PC-3 (cell line): ENCODE measurements around the gene CHD2.

Experiments
- EZH2 ChIP-seq: fragments of 300-600 bp; sonication (generic); IDR thresholded peaks from one replicate; pipeline ENCODE4 v1.6.1; 2017; ENCODE audit warnings: antibody characterized with exemption, mild to moderate bottlenecking, low read length; ENCODE audit not compliant: unreplicated experiment
- EZH2phosphoT487 ChIP-seq: fragments of 300-600 bp; sonication (generic); IDR thresholded peaks from 2 replicates; pipeline ENCODE4 v1.6.1; 2018; ENCODE audit warnings: mild to moderate bottlenecking, antibody characterized with exemption, low read length, borderline replicate concordance
- TF ChIP-seq, protein P1 (sequence below): fragments of 300-600 bp; sonication (generic); conservative IDR thresholded peaks from 2 replicates; pipeline ENCODE4 v1.5.1; 2017; ENCODE audit warnings: antibody characterized with exemption, low read depth, mild to moderate bottlenecking, low read length

DNA sequence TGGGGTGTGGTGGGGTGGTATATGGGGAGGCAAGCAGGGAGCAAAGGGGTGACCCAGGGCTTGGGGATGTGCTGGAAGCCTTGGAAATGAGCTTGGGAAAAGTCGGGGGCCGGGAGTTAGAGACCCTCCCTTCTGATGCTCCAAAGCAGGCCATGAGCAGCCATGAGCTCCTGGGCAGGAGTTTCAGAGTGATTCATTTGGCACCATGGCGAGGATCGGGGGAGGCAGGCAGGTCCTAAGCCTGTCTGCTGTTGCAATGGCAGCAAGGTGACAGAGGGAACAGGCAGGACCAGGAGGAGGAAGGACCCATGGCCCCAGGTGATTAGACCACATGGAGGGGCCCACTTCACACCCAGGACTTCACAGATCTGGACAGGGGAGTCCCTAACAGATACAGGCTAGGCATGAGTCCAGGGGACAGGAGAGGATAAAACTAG is 167.5 kb downstream of the CHD2 start:
- TF ChIP-seq, protein P1, sequence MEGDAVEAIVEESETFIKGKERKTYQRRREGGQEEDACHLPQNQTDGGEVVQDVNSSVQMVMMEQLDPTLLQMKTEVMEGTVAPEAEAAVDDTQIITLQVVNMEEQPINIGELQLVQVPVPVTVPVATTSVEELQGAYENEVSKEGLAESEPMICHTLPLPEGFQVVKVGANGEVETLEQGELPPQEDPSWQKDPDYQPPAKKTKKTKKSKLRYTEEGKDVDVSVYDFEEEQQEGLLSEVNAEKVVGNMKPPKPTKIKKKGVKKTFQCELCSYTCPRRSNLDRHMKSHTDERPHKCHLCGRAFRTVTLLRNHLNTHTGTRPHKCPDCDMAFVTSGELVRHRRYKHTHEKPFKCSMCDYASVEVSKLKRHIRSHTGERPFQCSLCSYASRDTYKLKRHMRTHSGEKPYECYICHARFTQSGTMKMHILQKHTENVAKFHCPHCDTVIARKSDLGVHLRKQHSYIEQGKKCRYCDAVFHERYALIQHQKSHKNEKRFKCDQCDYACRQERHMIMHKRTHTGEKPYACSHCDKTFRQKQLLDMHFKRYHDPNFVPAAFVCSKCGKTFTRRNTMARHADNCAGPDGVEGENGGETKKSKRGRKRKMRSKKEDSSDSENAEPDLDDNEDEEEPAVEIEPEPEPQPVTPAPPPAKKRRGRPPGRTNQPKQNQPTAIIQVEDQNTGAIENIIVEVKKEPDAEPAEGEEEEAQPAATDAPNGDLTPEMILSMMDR, result no peak
- TF ChIP-seq EZH2, result no peak
- no peak for TF ChIP-seq EZH2phosphoT487
